ENCODE measurements around the gene ATP1A1. TPM values are rescaled to one million over a fixed set of nuclear protein-coding genes. Genes with fewer than 3 reads are reported as not detected.
A peak's percentile ranks its signal among the peaks of the same experiment; 100 is the strongest.

ATP1A1 gene
- total and polyA plus RNA-seq, 2 donors (not counting 1 experiment from before 2014, with no cell fraction given), result 58.9 to 107 TPM

DNA sequence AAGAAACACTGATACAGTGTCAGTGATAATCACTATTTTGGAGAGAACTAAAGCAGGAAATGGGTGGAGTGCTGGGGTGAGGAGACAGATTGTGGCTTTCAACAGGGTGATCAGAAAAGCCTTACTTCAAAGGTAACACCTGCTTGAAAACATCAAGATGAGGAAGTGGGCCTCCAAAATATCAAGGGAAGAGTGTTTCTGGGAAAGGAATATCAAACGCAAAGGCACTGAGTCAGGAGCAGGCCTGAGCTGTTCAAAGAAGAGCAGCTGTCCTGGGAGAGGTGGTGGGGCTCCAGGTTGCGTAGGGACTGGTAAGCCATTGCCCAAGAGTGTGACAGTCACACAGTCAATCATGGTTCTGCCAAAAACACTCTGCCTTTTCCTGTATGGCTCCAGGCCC, 47.1 kb upstream of the ATP1A1 start:
- Histone ChIP-seq H3K36me3 (replicated peaks in 1 of 2; ENCODE audit: control extremely low read depth in 1 of 2, control insufficient read depth in 1 of 2, extremely low read depth in 1 of 2, insufficient read depth in 2 of 2, low read length in 1 of 2) (no peaks in the 10 kb centered on the region), H4K20me1 (ENCODE audit: control insufficient read depth, insufficient read depth, low read length, poor library complexity, severe bottlenecking) (no peaks in the 10 kb centered on the region), H3K27me3 (replicated peaks in 1 of 4; ENCODE audit: control extremely low read depth in 1 of 4, control insufficient read depth in 3 of 4, insufficient read depth in 4 of 4, low read length in 3 of 4) (peaks cover 0 to 3% (median 0%) of the 10 kb centered on the region in 4 experiments), H3K79me2 (ENCODE audit: control insufficient read depth, insufficient read depth, low read length) (no peaks in the 10 kb centered on the region), H3K4me1 (ENCODE audit: control insufficient read depth in 2 of 2, insufficient read depth in 2 of 2, low read length in 2 of 2) (peaks cover 25 to 34% of the 10 kb centered on the region in 2 donors), H3K27ac (ENCODE audit: low read length in 2 of 2) (peak overlapping the region; percentile 50 to 60), H3K4me3 (ENCODE audit: control extremely low read depth in 1 of 5, extremely low read depth in 1 of 5, insufficient read depth in 1 of 5, low read depth in 2 of 5, low read length in 4 of 5) (no peak overlapping the region), H2AFZ (ENCODE audit: insufficient read depth, low read depth, low read length, poor library complexity, severe bottlenecking) (peak overlapping the region; percentile 59), H3K4me2 (replicated peaks; ENCODE audit: low read depth, low read length, poor library complexity, severe bottlenecking) (peak overlapping the region; percentile 49), H3K9me3 (ENCODE audit: control extremely low read depth in 1 of 3, control insufficient read depth in 2 of 3, insufficient read depth in 1 of 3, low read length in 2 of 3) (no peaks in the 10 kb centered on the region), H3K9ac (ENCODE audit: low read length) (peak overlapping the region; percentile 28)
- ATAC-seq (ENCODE audit: low read depth) (no peak), DNase-seq (peak; percentile 34)
- intact Hi-C loops (cut with micrococcal nuclease), result no loop called here
- POLR2A ChIA-PET, result no interaction called here
- Mint-ChIP-seq H3K4me3 (peak overlapping the region; percentile 48), H3K27me3 (no peaks in the 10 kb centered on the region), H3K9me3 (ENCODE audit: insufficient read depth) (no peaks in the 10 kb centered on the region), H3K27ac (peak overlapping the region; percentile 91), H3K4me1 (peaks cover 33% of the 10 kb centered on the region)
- CTCF ChIA-PET, result no interaction called here
- TF ChIP-seq, protein P1, sequence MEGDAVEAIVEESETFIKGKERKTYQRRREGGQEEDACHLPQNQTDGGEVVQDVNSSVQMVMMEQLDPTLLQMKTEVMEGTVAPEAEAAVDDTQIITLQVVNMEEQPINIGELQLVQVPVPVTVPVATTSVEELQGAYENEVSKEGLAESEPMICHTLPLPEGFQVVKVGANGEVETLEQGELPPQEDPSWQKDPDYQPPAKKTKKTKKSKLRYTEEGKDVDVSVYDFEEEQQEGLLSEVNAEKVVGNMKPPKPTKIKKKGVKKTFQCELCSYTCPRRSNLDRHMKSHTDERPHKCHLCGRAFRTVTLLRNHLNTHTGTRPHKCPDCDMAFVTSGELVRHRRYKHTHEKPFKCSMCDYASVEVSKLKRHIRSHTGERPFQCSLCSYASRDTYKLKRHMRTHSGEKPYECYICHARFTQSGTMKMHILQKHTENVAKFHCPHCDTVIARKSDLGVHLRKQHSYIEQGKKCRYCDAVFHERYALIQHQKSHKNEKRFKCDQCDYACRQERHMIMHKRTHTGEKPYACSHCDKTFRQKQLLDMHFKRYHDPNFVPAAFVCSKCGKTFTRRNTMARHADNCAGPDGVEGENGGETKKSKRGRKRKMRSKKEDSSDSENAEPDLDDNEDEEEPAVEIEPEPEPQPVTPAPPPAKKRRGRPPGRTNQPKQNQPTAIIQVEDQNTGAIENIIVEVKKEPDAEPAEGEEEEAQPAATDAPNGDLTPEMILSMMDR (IDR thresholded peaks at IDR 0.05), result no peak
- TF ChIP-seq EZH2 (IDR thresholded peaks at IDR 0.05; ENCODE audit: borderline replicate concordance, insufficient read depth, low read depth, low read length, poor library complexity, severe bottlenecking), result no peak
- WGBS (ENCODE audit: insufficient coverage), result 50% methylated on average over 2 of the region's 2 CpGs

DNA sequence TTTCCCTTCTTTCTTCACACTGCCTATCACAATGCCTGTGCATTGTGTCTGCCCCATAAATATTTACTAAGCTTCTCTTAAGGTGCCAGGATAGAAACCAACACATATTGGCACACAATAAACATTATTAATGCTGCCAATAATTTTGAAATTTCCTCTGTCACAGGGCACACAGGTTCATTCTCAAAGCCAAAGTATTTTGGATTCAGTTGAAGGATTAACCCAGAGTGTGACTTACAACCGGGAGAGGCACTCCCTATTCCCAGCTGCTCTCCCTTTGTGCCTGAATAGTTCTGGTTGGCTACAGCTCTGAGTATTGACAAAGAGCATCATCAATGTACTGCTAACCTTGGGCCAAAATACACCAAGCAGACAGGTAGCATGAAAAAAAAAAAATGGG, 46.6 kb upstream of the ATP1A1 start:
- H3K4me1 ChIP-seq (ENCODE audit: control insufficient read depth in 2 of 2, insufficient read depth in 2 of 2, low read length in 2 of 2), result peaks cover 25 to 34% of the 10 kb centered on the region in 2 donors
- H3K36me3 ChIP-seq (replicated peaks in 1 of 2; ENCODE audit: control extremely low read depth in 1 of 2, control insufficient read depth in 1 of 2, extremely low read depth in 1 of 2, insufficient read depth in 2 of 2, low read length in 1 of 2), result no peaks in the 10 kb centered on the region
- intact Hi-C loops (cut with micrococcal nuclease), result no loop called here
- no peak for TF ChIP-seq EZH2 (IDR thresholded peaks at IDR 0.05; ENCODE audit: borderline replicate concordance, insufficient read depth, low read depth, low read length, poor library complexity, severe bottlenecking)
- TF ChIP-seq, protein P1 (IDR thresholded peaks at IDR 0.05), result no peak
- no peaks in the 10 kb centered on the region for H3K79me2 ChIP-seq (ENCODE audit: control insufficient read depth, insufficient read depth, low read length)
- ATAC-seq (ENCODE audit: low read depth), result no peak
- no peaks in the 10 kb centered on the region for H3K9me3 ChIP-seq (ENCODE audit: control extremely low read depth in 1 of 3, control insufficient read depth in 2 of 3, insufficient read depth in 1 of 3, low read length in 2 of 3)
- no CpG with 5 or more reads among the region's 1 CpG for WGBS (ENCODE audit: insufficient coverage)
- H3K27me3 ChIP-seq (replicated peaks in 1 of 4; ENCODE audit: control extremely low read depth in 1 of 4, control insufficient read depth in 3 of 4, insufficient read depth in 4 of 4, low read length in 3 of 4), result peaks cover 0 to 3% (median 0%) of the 10 kb centered on the region in 4 experiments
- no peak overlapping the region for H3K4me3 ChIP-seq (ENCODE audit: control extremely low read depth in 1 of 5, extremely low read depth in 1 of 5, insufficient read depth in 1 of 5, low read depth in 2 of 5, low read length in 4 of 5)
- Mint-ChIP-seq H3K4me3 (peak overlapping the region; percentile 46), H3K4me1 (peaks cover 33% of the 10 kb centered on the region), H3K27ac (peak overlapping the region; percentile 91), H3K9me3 (ENCODE audit: insufficient read depth) (no peaks in the 10 kb centered on the region), H3K27me3 (no peaks in the 10 kb centered on the region)
- peak overlapping the region; percentile 49 for H3K4me2 ChIP-seq (replicated peaks; ENCODE audit: low read depth, low read length, poor library complexity, severe bottlenecking)
- H2AFZ ChIP-seq (ENCODE audit: insufficient read depth, low read depth, low read length, poor library complexity, severe bottlenecking), result peak overlapping the region; percentile 59
- H3K9ac ChIP-seq (ENCODE audit: low read length), result no peak overlapping the region
- peak overlapping the region in 1 of 2 donors; percentile 60 for H3K27ac ChIP-seq (ENCODE audit: low read length in 2 of 2)
- no peak for DNase-seq
- H4K20me1 ChIP-seq (ENCODE audit: control insufficient read depth, insufficient read depth, low read length, poor library complexity, severe bottlenecking), result no peaks in the 10 kb centered on the region
- ChIA-PET CTCF (no interaction called here), POLR2A (no interaction called here)
